AG09309 (cell line): Measurements from ENCODE around the gene ACIN1.

Source experiments
- DNase-seq: peaks from one replicate; pipeline ENCODE4 v3.0.0-alpha.2; 2010; ENCODE audit warnings: low read depth
- H3K4me3 ChIP-seq: 2 replicates; pipeline ENCODE4 v1.5.1; 2011; ENCODE audit warnings: mild to moderate bottlenecking, low read depth, low read length, moderate library complexity; ENCODE audit not compliant: control insufficient read depth
- TF ChIP-seq, protein P1 (sequence below): IDR thresholded peaks from 2 replicates; pipeline ENCODE4 v1.5.1; 2011; ENCODE audit warnings: mild to moderate bottlenecking, low read depth, low read length, inconsistent platforms; ENCODE audit not compliant: insufficient read depth, control insufficient read depth; ENCODE audit errors: missing control alignments

Gene ACIN1

DNA sequence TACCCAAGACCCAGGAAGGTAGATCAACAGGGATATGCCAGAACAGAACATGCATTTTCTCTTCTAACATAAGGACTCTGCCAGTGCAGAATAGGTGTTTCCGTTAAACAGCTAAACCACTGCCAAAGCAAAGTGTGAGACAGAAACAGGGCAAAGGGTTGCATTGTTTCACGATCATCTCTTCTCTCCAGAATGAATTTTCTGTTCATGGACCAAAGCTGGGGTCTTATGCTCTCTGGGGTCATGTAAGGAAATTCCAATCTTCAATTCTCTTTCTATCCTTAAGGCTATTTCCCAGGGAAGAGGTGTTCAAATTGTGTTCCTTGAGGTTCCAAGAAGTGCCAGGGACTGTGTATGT lies 71.2 kb downstream of the ACIN1 start:
- H3K4me3 ChIP-seq = no peak overlapping the region
- TF ChIP-seq, protein P1, sequence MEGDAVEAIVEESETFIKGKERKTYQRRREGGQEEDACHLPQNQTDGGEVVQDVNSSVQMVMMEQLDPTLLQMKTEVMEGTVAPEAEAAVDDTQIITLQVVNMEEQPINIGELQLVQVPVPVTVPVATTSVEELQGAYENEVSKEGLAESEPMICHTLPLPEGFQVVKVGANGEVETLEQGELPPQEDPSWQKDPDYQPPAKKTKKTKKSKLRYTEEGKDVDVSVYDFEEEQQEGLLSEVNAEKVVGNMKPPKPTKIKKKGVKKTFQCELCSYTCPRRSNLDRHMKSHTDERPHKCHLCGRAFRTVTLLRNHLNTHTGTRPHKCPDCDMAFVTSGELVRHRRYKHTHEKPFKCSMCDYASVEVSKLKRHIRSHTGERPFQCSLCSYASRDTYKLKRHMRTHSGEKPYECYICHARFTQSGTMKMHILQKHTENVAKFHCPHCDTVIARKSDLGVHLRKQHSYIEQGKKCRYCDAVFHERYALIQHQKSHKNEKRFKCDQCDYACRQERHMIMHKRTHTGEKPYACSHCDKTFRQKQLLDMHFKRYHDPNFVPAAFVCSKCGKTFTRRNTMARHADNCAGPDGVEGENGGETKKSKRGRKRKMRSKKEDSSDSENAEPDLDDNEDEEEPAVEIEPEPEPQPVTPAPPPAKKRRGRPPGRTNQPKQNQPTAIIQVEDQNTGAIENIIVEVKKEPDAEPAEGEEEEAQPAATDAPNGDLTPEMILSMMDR = no peak
- no peak for DNase-seq

DNA sequence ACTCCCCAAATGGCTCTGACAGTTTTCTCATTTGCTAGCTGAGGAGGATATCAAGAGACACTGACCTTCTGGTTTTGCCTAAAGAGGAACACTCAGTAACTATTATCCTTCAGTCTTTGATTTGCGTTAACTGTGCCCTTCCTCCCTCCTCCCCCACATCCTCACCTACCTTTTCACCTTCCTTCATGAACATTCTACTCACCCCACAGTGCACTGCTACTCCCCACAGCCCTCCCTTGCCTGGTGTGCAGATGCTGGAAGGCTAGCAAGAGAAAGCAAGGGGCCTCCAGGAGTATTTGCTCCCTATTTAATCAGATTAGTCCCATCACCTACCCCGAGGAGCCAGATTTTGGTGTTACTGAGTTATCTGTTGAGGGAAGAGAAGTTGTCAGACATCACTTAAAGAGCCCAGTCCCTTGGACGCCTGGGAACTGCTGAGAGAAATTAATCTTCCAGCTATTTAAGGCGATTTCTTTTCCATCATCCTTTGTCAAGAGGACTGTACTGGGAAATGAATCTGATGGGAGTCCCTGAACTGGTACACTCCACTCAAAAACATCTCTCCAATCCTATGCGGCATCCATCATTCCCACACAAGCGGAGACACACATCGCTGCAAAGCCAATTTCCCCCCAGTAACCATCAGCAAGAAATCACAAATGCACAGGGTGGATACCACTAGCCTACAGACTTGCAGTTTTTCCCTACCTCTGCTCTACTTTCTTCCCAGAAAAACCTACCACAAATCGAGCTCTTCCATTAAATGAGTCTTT lies 71.7 kb downstream of the ACIN1 start:
- TF ChIP-seq, protein P1 = no peak
- no peak overlapping the region for H3K4me3 ChIP-seq
- DNase-seq = no peak

- no peak for DNase-seq
- H3K4me3 ChIP-seq = no peak overlapping the region
- TF ChIP-seq, protein P1 = no peak
These were observed 73.0 kb downstream of the ACIN1 start for GRCh38 chr14:23021889-23022442.

- TF ChIP-seq, protein P1 = no peak
- no peak overlapping the region for H3K4me3 ChIP-seq
- DNase-seq = no peak
These were observed 73.5 kb downstream of the ACIN1 start for GRCh38 chr14:23021434-23021833.

DNA sequence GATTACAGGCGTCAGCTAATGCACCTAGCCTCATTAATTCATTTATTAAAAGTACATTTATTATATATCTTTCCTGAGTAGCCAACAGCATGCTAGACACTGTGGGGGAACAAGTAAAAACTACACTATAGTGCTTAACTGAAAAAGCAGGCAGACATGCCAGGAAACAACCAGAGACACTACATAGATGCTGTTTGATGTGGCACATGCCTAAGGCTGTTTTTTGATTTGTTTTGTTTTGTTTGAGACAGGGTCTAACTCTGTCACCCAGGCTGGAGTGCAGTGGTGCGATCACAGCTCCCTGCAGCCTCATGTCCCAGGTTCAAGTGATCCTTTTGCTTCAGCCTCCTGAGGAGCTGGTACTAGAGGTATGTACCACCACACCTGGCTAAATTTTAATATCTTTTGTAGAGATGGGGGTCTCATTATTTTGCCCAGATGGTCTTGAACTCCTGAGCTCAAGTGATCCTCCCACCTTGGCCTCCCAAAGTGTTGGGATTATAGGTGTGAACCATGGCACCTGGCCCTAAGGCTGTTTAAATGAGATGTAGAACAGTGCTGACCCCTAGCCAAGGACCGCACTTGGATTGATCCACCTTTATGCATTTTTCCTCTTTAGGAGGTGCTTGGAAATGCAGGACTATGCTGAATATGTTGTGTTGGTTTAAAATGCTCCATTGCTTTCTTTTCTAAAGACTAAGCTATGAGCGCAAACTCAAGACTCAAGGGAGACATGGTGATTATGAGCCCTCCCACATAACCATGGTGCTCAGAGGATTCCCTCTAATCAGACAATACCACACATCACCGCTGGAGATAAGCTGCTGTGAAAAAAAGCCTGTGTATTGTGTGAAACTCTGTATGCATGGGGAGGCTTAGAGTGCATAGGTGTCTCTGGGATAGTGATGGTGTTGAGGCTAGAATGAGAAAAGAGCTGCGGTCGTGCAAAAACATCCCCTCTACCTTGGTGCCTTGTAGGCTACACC lies 74.5 kb downstream of the ACIN1 start:
- TF ChIP-seq, protein P1 = no peak
- DNase-seq = no peak
- H3K4me3 ChIP-seq = no peak overlapping the region

DNA sequence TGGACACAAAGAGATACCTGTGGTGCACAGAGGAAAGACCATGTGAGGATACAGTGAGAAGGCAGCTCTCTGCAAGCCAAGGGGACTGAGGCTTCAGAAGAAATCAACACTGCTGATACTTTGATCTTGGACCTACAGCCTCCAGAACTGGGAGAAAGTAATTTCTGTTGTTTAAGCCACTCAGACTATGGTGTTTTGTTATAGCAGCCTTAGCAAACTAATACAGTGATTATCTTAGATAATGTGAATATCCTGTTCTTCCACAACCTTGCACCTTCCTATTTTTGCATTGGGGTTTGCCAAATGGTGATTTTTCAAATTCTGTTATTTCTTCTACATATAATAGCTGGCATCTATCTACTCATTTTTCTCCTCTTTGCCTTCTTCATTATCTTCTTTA lies 76.8 kb downstream of the ACIN1 start:
- no peak for DNase-seq
- no peak overlapping the region for H3K4me3 ChIP-seq
- TF ChIP-seq, protein P1 = no peak
